Type B pancreatic cell (in vitro differentiated cells): ENCODE results near the gene UQCRQ. TPM values are rescaled to one million over a fixed set of nuclear protein-coding genes. Genes with fewer than 3 reads are reported as not detected.

ENCODE experiments used
- DNase-seq: peaks from one replicate; pipeline ENCODE4 v3.0.0; 2021; ENCODE audit warnings: mixed read lengths; ENCODE audit not compliant: unreplicated experiment; ENCODE audit errors: extremely low spot score
- H3K27ac Mint-ChIP-seq: 2 replicates; pipeline ENCODE4 v1.8.0; 2021; ENCODE audit warnings: mild to moderate bottlenecking, mixed read lengths
- H3K27me3 Mint-ChIP-seq: 2 replicates; pipeline ENCODE4 v1.8.0; 2021; ENCODE audit warnings: mixed read lengths
- H3K36me3 Mint-ChIP-seq: 2 replicates; pipeline ENCODE4 v1.8.0; 2021; ENCODE audit warnings: mixed read lengths
- H3K4me1 Mint-ChIP-seq: one replicate; pipeline ENCODE4 v1.8.0; 2021; ENCODE audit warnings: mixed read lengths; ENCODE audit not compliant: unreplicated experiment
- H3K4me3 Mint-ChIP-seq: 2 replicates; pipeline ENCODE4 v1.8.0; 2021; ENCODE audit warnings: mild to moderate bottlenecking, mixed read lengths
- H3K9me3 Mint-ChIP-seq: 2 replicates; pipeline ENCODE4 v1.8.0; 2021; ENCODE audit warnings: mixed read lengths
- CTCF ChIP-seq: fragments of 200-600 bp; sonication (generic); conservative IDR thresholded peaks from 2 replicates; pipeline ENCODE4 v1.5.0; 2021; ENCODE audit warnings: antibody characterized with exemption, mild to moderate bottlenecking
- total RNA-seq: library from RNA; stranded (reverse); gene quantifications from 2 replicates; pipeline ENCODE4 v1.2.1, GENCODE V29; 2021; ENCODE audit warnings: low replicate concordance

Gene UQCRQ
- total RNA-seq, 1 donor from 2014 or later, result 445 TPM

- Mint-ChIP-seq H3K9me3 (no peaks in the 10 kb centered on the region), H3K4me3 (no peak overlapping the region), H3K4me1 (peaks cover 26% of the 10 kb centered on the region)
Measured at GRCh38 chr5:132841305-132841704, 25.1 kb upstream of the UQCRQ start.

GRCh38 chr5:132848270-132848669 is 18.2 kb upstream of the UQCRQ start:
- no peak for DNase-seq
- H3K4me3 Mint-ChIP-seq, result no peak overlapping the region
- no peaks in the 10 kb centered on the region for H3K9me3 Mint-ChIP-seq
- H3K27ac Mint-ChIP-seq, result no peak overlapping the region
- no peaks in the 10 kb centered on the region for H3K4me1 Mint-ChIP-seq
- TF ChIP-seq CTCF, result no peak
- no peaks in the 10 kb centered on the region for H3K36me3 Mint-ChIP-seq
- peaks cover 2% of the 10 kb centered on the region for H3K27me3 Mint-ChIP-seq

More at GRCh38 chr5:132841305-132841704, 25.1 kb upstream of the UQCRQ start:
- TF ChIP-seq CTCF, result no peak
- no peak for DNase-seq
- H3K27me3 Mint-ChIP-seq, result peaks cover 3% of the 10 kb centered on the region
- no peaks in the 10 kb centered on the region for H3K36me3 Mint-ChIP-seq
- no peak overlapping the region for H3K27ac Mint-ChIP-seq

- no peak for DNase-seq
- Mint-ChIP-seq H3K36me3 (no peaks in the 10 kb centered on the region), H3K9me3 (no peaks in the 10 kb centered on the region), H3K4me1 (peaks cover 3% of the 10 kb centered on the region), H3K27ac (no peak overlapping the region), H3K4me3 (no peak overlapping the region), H3K27me3 (peaks cover 2% of the 10 kb centered on the region)
- TF ChIP-seq CTCF, result no peak
Measured at GRCh38 chr5:132849347-132849746, 17.1 kb upstream of the UQCRQ start.

- Mint-ChIP-seq H3K4me3 (no peak overlapping the region), H3K9me3 (no peaks in the 10 kb centered on the region), H3K27me3 (peaks cover 2% of the 10 kb centered on the region), H3K4me1 (peaks cover 4% of the 10 kb centered on the region), H3K36me3 (no peaks in the 10 kb centered on the region), H3K27ac (no peak overlapping the region)
- no peak for TF ChIP-seq CTCF
- DNase-seq, result no peak
Measured at GRCh38 chr5:132850066-132850465, 16.4 kb upstream of the UQCRQ start.

DNA sequence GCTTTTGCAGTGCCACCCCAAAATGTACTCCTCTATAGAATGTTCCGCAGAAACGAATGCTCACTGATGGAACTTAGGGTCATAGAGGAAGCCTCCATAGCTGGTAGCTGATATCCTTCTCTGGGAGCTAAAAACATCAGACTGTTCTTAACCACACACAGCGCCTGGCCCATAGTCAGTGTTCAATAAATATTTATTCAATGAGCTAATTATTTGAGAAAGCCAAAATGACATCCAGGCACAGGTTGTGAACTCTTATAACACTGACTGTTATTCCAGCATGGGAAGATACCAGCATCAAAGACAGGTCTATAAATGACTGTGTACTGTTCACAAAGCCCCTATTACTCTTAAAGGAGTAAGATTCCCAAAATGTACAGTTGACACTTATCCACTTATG is 13.1 kb upstream of the UQCRQ start:
- H3K36me3 Mint-ChIP-seq, result no peaks in the 10 kb centered on the region

More for the DNA sequence above, 13.1 kb upstream of the UQCRQ start:
- Mint-ChIP-seq H3K9me3 (no peaks in the 10 kb centered on the region), H3K4me3 (no peak overlapping the region), H3K27ac (no peak overlapping the region), H3K4me1 (peaks cover 4% of the 10 kb centered on the region), H3K27me3 (peaks cover 2% of the 10 kb centered on the region)
- TF ChIP-seq CTCF, result no peak
- DNase-seq, result no peak
